SH-SY5Y (cell line): Measurements from ENCODE around the gene MARCHF7.

Experiments used
- GATA2 ChIP-seq: IDR thresholded peaks from 2 replicates; pipeline ENCODE4 v1.6.1; 2011; ENCODE audit warnings: mild to moderate bottlenecking, low read depth, low read length
- GATA3 ChIP-seq: IDR thresholded peaks from 2 replicates; pipeline ENCODE4 v1.6.1; 2011; ENCODE audit warnings: low read depth, mild to moderate bottlenecking, low read length, moderate library complexity

GRCh38 chr2:159748089-159748488 is 35.8 kb downstream of the MARCHF7 start:
- TF ChIP-seq GATA3 (no peak), GATA2 (no peak)
